Ishikawa (cell line): ENCODE data around the gene OSBPL6.
A peak's percentile ranks its signal among the peaks of the same experiment; 100 is the strongest.

ENCODE experiments used
- CEBPB ChIP-seq: IDR thresholded peaks from 2 replicates; pipeline ENCODE4 v1.6.1; 2012
- CREB1 ChIP-seq: IDR thresholded peaks from 2 replicates; pipeline ENCODE4 v1.6.1; 2012; ENCODE audit warnings: low read depth
- EGR1 ChIP-seq: IDR thresholded peaks from 2 replicates; pipeline ENCODE4 v1.6.1; 2012
- EP300 ChIP-seq: IDR thresholded peaks from 2 replicates; pipeline ENCODE4 v1.6.1; 2012; ENCODE audit warnings: borderline replicate concordance
- FOXM1 ChIP-seq: IDR thresholded peaks from 2 replicates; pipeline ENCODE4 v1.6.1; 2012; ENCODE audit warnings: low read depth, borderline replicate concordance
- NFIC ChIP-seq: IDR thresholded peaks from 2 replicates; pipeline ENCODE4 v1.6.1; 2012
- RAD21 ChIP-seq: IDR thresholded peaks from 2 replicates; pipeline ENCODE4 v1.6.1; 2012; ENCODE audit warnings: low read depth
- TAF1 ChIP-seq: IDR thresholded peaks from 2 replicates; pipeline ENCODE4 v1.6.1; 2012; ENCODE audit warnings: low read depth, mild to moderate bottlenecking
- TCF12 ChIP-seq: IDR thresholded peaks from 2 replicates; pipeline ENCODE4 v1.6.1; 2012; ENCODE audit warnings: low read depth
- TEAD4 ChIP-seq: IDR thresholded peaks from 2 replicates; pipeline ENCODE4 v1.6.1; 2012
- USF1 ChIP-seq: IDR thresholded peaks from 2 replicates; pipeline ENCODE4 v1.6.1; 2012
- YY1 ChIP-seq: IDR thresholded peaks from 2 replicates; pipeline ENCODE4 v1.6.1; 2012; ENCODE audit warnings: low read depth
- ZBTB7A ChIP-seq: IDR thresholded peaks from 2 replicates; pipeline ENCODE4 v1.6.1; 2012; ENCODE audit warnings: low read depth
- TF ChIP-seq, protein P1 (sequence below): IDR thresholded peaks from 2 replicates; pipeline ENCODE4 v1.6.1; 2012; ENCODE audit warnings: low read depth, mild to moderate bottlenecking
- TF ChIP-seq, protein P2 (sequence below): IDR thresholded peaks from 2 replicates; pipeline ENCODE4 v1.6.1; 2012

OSBPL6 gene

GRCh38 chr2:178441426-178441825 lies 247.1 kb downstream of the OSBPL6 start:
- TF ChIP-seq EGR1: no peak
- TF ChIP-seq, protein P1, sequence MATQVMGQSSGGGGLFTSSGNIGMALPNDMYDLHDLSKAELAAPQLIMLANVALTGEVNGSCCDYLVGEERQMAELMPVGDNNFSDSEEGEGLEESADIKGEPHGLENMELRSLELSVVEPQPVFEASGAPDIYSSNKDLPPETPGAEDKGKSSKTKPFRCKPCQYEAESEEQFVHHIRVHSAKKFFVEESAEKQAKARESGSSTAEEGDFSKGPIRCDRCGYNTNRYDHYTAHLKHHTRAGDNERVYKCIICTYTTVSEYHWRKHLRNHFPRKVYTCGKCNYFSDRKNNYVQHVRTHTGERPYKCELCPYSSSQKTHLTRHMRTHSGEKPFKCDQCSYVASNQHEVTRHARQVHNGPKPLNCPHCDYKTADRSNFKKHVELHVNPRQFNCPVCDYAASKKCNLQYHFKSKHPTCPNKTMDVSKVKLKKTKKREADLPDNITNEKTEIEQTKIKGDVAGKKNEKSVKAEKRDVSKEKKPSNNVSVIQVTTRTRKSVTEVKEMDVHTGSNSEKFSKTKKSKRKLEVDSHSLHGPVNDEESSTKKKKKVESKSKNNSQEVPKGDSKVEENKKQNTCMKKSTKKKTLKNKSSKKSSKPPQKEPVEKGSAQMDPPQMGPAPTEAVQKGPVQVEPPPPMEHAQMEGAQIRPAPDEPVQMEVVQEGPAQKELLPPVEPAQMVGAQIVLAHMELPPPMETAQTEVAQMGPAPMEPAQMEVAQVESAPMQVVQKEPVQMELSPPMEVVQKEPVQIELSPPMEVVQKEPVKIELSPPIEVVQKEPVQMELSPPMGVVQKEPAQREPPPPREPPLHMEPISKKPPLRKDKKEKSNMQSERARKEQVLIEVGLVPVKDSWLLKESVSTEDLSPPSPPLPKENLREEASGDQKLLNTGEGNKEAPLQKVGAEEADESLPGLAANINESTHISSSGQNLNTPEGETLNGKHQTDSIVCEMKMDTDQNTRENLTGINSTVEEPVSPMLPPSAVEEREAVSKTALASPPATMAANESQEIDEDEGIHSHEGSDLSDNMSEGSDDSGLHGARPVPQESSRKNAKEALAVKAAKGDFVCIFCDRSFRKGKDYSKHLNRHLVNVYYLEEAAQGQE: no peak
- no peak for TF ChIP-seq YY1
- no peak for TF ChIP-seq EP300
- TF ChIP-seq RAD21: no peak
- TF ChIP-seq TAF1: no peak
- TF ChIP-seq CREB1: no peak
- no peak for TF ChIP-seq NFIC
- no peak for TF ChIP-seq FOXM1
- TF ChIP-seq TEAD4: no peak
- TF ChIP-seq CEBPB: no peak

DNA sequence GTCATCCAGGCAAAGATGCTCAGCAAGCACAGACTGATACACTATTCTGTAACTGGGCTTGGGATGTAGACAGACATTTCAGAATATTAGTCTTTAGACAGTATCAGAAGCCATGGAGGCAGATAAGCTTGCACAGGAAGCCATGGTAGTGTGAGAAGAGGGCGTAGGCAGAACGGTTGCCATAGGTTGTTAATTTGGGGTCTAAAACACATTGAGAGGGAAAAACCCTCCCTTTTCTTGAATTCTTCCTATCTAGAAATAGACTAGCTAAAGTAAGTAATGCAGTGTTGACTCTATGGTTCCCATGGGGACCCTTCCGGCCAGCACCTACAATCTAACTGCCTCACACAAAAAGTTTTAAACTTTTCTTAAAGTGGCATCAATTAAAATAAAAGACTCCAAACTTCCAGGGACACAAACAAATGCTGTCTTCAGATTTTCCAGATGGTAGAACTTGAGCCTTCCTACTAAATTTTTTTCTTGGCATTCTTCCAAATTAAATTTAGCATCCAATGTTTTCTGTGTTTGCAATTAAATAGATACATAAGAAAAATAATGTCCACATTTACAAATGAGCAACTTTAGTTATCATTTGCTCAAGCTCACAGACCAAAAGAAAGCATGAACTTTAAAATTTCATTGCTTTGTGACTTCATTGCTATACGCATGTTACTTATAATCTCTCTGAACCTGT lies 254.8 kb downstream of the OSBPL6 start:
- TF ChIP-seq FOXM1 (no peak), TEAD4 (no peak), CREB1 (no peak), TCF12 (no peak), NFIC (no peak), ZBTB7A (no peak), TAF1 (no peak), EP300 (no peak), RAD21 (no peak), USF1 (no peak)
- TF ChIP-seq, protein P2, sequence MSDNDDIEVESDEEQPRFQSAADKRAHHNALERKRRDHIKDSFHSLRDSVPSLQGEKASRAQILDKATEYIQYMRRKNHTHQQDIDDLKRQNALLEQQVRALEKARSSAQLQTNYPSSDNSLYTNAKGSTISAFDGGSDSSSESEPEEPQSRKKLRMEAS: no peak

DNA sequence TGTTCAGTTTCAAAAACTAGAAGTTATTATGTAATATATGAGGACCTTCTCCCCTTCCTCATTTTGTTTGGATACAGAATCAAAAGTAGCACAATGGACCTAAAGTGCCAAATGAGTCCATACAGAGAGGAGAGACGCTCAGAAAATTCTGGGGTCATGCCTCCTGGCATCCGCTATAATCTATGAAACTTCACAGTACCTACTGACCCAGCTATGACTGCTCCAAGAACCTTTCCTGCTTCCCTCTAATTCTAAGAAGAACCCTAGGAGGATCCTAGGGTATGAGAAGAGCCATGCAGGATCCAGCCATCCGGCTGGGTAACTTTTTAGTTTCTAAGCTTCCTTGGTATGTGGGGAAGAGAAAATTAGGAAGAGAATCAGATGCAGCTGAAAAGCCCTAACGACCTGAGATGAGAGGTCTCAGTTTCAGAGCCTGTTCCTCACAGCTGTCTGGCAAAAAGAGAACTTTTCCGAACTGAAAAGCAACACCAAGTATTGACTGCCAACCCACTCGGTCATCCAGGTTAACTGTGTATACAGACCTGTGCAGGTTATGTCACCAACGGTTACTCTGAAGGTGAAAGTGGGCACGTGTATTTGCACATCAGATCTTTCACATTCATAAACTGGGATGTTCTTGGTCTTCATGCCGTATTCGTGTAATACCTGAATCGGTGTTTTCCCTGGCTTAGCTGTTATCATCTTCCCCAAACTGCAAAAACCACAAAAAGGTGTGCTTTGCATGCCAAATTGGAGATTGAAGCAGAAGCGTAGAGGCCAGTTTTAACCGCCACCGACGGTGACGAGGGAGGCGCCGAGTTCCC lies 255.6 kb downstream of the OSBPL6 start:
- TF ChIP-seq, protein P2: 0 out of 2 replicates have a peak, but pooled peaks have one; percentile 9
- TF ChIP-seq TAF1: no peak

DNA sequence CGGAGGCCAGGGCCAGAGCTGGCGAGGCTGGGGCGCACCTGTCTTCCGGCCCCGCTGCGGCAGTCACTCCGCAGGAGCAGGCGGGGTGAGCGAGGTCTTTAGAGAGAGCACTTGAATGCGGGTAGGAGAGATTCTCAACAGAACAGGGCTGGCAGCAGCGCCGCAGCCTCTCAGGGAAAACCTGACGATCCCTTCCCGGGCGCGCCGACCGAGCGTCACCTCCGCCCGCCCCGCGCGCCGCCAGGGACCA lies 256.1 kb downstream of the OSBPL6 start:
- TF ChIP-seq USF1 (no peak), FOXM1 (no peak), EP300 (no peak), CEBPB (no peak), TCF12 (no peak), TAF1 (no peak), CREB1 (no peak)
- TF ChIP-seq, protein P2: no peak
- TF ChIP-seq, protein P1: no peak

GRCh38 chr2:178450774-178451525 lies 256.6 kb downstream of the OSBPL6 start, which contains the start of the genes PJVK and PRKRA:
Gene PJVK (plus strand): TSS chr2:178451378. CDS start chr2:178453410, 2,032 bp downstream.
Gene PRKRA (minus strand): TSS chr2:178451175. CDS start chr2:178451030, 145 bp downstream.
- TF ChIP-seq TAF1: peak; percentile 83
- TF ChIP-seq CREB1: peak; percentile 50; the same call in 1 of the 2 replicates
- peak; percentile 95 for TF ChIP-seq ZBTB7A
- TF ChIP-seq TEAD4: no peak
- TF ChIP-seq, protein P2: peak; percentile 13; the same call in 1 of the 2 replicates
- 0 out of 2 replicates have a peak, but pooled peaks have one; percentile 5 for TF ChIP-seq NFIC
- TF ChIP-seq RAD21: no peak
- TF ChIP-seq EP300: no peak
- no peak for TF ChIP-seq YY1
- TF ChIP-seq, protein P1: no peak
- no peak; the same call in 1 of the 2 replicates for TF ChIP-seq USF1
- peak; percentile 61 for TF ChIP-seq EGR1
- no peak for TF ChIP-seq CEBPB
- TF ChIP-seq TCF12: no peak
- no peak for TF ChIP-seq FOXM1
